ENCODE results near the gene PGAM4. TPM values are rescaled to one million over a fixed set of nuclear protein-coding genes. Genes with fewer than 3 reads are reported as not detected.

Gene PGAM4
- not detected in 2 replicates for total RNA-seq

GRCh38 chrX:77969538-77969937, at the start of gene PGAM4:
PGAM4 (minus strand) TSS chrX:77969638; CDS start chrX:77969638, 0 bp downstream.

Other genes starting within 250 kb of the PGAM4 start
- gene ATRX, start 183.4 kb downstream of the PGAM4 start, total RNA-seq = 67.5 and 68.0 TPM in 2 replicates
- gene MAGT1, start 74.2 kb downstream of the PGAM4 start, total RNA-seq = 57.3 and 103 TPM in 2 replicates
- gene COX7B, start 70.2 kb downstream of the PGAM4 start, total RNA-seq = 122 and 222 TPM in 2 replicates
- 7.3 and 10.2 TPM in 2 replicates for gene ATP7A, start 58.9 kb downstream of the PGAM4 start, total RNA-seq
- 103 and 328 TPM in 2 replicates for gene PGK1, start 134.6 kb upstream of the PGAM4 start, total RNA-seq
- gene TAF9B, start 170.0 kb upstream of the PGAM4 start, total RNA-seq = 23.6 and 27.5 TPM in 2 replicates

Data from placental epithelial cell (primary cell).